ENCODE measurements around the gene DDX50. TPM values are rescaled to one million over a fixed set of nuclear protein-coding genes. Genes with fewer than 3 reads are reported as not detected.
"Not testable (repeated sequence)": the region's sequence is repeated elsewhere in the genome, so short reads cannot be mapped to it uniquely, and the experiment has no call there.

Gene DDX50
- total RNA-seq, 1 donor from 2014 or later = 31.7 TPM

DNA sequence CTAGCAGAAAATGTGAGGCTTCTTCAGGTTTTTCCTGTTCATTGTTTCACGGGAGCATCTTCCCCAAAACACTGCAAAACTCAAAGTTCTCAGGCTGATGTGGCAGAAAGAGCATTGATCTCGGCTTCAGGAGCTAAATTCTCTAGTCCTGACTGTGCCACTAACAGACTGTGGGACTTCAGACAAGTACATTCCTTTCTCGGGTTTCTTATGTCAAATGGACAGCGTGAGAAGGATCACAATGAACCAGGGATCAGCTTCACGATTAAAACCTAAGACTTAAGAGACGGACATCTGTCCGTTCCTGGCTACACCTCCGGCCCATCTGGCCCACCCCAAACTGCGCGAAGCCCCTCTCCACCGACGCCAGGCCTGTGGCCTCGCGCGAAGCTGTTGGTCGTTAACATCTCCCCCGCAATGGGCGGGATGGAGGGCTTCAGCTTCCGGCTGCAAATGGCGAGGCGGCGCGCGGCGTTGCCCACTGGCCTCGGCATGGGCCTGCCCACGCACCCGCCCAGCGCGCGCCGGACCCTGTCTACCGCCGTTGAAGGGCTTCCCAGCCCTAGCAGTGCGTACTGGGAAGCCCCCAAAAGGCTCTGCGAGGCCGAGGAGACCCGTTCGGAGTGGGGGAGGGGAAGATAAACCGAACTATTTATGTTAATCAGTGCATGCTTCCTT, 549 bp upstream of the DDX50 start:
- DNase-seq (ENCODE audit: low read depth in 2 of 2) = no peak

DNA sequence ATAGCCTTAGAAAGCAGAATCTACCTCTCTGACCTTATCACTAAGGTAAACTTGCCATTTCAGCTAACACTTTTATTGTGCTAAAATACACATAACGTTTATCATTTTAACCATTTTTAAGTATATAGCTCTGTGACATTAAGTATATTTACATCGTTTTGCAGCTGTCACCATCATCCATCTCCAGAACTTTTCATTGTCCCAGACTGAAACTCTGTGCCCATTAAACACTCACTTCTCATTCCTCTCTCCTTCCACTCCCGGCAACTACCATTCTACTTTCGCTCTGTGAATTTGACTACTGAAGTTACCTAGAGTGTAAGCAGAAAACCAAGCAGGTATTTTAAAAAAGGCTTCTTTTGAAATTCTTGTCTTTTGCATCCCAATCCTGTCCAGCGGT, 1.3 kb downstream of the DDX50 start:
- DNase-seq (ENCODE audit: low read depth in 2 of 2) = no peak

DNA sequence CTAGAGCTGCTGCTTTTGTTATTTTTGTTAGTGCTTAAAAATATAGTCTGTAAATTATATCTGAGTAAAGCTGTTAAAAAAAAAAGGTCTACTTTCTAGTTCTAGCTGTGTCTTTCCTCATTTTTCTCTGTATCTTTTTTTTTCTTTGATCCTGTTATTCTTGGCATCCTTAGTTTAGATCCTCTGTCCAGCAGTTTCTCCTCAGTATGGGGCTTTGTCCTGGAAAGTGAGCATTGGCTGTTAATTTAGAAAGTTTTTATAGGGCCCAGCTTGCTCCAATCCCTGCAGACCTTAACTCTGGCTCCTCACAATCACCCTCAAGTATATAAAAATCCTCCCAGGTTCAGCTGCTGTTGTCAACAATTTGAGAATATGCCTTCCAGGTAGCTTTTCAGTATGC, 23.5 kb downstream of the DDX50 start:
- peak in 1 of 2 donors; percentile 11 for DNase-seq (ENCODE audit: low read depth in 2 of 2)

DNA sequence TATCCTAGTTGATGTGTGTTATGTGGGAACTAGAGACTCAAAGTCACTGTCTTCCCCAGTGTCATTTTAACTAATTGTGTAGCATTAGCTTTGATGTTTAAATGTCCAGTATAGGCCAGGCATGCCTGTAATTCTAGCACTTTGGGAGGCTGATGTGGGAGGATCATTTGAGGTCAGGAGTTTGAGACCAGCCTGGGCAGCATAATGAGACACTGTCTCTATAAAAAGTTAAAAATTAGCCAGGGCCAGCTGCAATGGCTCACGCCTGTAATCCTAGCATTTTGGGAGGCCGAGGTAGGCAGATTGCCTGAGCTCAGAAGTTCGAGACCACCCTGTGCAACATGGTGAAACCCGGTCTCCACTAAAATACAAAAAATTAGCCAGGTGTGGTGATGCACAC, 24.4 kb downstream of the DDX50 start:
- DNase-seq (ENCODE audit: low read depth in 2 of 2) = no peak

DNA sequence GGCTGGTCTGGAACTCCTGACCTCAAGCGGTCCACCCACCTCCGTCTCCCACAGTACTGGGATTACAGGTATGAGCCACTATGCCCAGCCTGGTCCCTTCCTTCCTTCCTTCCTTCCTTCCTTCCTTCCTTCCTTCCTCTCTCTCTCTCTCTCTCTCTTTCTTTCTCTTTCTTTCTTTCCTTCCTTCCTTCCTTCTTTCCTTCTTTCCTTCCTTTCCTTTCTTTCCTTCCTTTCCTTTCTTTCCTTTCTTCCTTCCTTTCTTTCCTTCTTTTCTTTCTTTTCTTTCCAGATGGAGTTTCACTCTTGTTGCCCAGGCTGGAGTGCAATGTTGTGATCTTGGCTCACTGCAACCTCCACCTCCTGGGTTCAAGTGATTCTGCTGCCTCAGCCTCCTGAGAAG, 28.0 kb downstream of the DDX50 start:
- DNase-seq (ENCODE audit: low read depth in 2 of 2) = not testable (repeated sequence)

DNA sequence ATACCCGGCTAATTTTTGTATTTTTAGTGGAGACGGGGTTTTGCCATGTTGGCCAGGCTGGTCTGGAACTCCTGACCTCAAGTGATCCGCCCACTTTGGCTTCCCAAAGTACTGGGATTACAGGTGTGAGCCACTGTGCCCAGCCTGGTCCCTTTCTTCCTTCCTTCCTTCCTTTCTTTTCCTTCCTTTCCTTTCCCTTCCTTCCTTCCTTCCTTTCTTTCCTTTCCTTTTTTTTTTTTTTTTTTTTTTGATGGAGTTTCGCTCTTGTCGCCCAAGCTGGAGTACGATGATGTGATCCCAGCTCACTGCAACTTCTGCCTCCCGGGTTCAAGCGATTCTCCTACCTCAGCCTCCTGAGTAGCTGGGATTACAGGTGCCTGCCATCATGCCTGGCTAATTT, 28.8 kb downstream of the DDX50 start:
- not testable (repeated sequence) for DNase-seq (ENCODE audit: low read depth in 2 of 2)

DNA sequence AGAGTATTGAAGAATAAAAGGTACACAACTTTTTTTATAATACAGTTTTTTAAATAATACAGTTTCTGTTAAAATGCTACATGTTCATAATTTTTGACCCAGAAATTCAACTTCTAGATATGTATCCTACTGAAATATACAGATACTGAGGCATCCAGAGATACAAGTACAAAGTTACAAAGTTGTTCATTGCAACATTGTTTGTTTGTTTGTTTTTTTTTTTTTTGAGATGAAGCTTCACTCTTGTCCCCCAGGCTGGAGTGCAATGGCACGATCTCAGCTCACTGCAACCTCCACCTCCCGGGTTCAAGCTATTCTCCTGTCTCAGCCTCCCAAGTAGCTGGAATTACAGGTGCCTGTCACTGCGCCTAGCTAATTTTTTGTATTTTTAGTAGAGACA, 31.7 kb downstream of the DDX50 start:
- not testable (repeated sequence) for DNase-seq (ENCODE audit: low read depth in 2 of 2)

DNA sequence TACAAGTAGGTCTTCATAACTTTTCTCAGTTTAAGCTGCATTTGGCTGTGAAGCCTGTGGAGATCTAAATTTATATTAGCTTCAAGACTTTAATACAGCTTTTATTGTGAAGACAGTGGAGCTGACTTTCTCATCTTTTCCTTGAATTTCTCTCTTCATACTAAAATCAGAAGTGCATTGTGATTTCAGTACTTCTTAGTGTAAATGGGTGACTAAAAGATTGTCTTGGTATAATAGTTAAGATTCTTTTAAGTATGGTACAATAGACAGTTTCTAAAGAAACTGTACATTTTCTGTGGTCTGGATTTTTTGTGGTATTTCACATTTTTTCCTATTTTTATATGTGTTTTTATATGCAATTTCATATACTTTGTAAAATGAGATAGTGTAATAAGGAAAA, 33.9 kb downstream of the DDX50 start:
- DNase-seq (ENCODE audit: low read depth in 2 of 2) = no peak

DNA sequence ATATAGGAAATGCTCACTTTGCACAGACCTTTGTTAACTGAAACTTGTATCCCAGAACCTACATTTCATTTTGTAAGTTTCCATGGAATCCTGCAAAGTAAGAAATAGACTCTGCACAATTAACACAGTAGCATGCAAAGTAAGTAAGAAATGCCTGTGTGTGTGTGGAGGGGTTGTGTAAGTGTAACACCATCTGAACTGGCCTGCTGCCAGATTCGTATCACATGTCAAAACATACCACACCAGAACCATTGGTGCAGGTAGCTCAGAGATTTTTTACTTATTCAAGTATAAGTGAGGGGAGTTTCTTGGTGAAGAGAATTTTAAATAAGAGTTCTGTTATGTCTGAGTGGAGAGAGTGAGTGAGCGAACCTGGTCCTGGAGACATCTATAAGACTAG, 37.0 kb downstream of the DDX50 start:
- DNase-seq (ENCODE audit: low read depth in 2 of 2) = peak in 1 of 2 donors; percentile 46

DNA sequence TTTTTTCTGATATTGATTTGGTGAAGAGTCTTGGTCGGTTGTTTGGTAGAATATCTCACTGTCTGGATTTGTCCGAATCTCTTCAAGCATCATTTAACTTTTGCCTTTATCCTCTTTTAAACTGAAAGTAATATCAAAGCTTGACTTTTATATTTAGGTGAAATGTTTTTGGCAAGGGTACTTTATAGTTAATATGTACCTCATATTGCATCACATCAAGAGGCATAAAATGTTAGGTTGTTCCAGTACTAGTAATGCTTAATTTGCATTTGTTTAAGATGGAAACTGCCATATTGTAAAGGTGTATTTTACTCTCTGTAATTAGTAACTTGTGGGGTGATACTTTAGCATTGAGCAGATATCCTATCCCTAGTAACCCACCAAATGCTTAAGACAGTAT, 37.8 kb downstream of the DDX50 start:
- no peak for DNase-seq (ENCODE audit: low read depth in 2 of 2)

DNA sequence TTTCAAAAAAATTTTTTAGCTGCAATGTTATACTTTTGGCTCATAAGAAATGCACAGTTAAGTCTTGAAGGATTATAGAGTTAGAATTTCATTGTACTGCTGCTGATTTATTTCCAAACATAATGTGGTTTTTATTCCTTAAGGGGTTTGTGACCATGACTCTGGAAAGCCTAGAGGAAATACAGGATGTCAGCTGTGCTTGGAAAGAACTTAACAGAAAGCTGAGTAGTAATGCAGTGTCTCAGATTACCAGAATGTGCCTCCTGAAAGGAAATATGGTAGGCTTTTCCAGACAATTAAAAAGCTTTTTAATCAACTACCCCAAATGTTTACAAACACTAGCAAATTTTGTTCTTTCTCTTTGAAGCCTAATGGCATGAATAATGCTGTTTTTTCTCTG, 39.8 kb downstream of the DDX50 start:
- DNase-seq (ENCODE audit: low read depth in 2 of 2) = not testable (repeated sequence)

DNA sequence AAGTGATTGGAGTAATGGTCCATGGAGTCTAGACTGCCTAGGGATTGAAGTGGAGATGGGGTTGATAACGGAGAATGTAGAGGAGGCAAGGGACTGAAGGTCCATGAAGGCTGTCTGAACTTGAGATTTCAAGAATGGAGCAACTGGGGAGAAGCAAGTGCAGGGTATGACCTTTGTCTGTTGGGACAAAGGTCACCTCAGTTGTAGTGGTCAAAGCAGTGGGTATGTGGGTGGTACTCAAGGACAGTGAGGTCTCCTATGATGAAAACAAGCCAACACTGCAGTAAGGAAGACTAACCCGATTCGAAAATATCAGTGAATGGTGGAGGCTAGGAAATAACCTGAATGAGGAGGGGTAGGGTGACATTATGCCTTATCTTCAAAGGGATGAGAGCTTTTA, 49.5 kb downstream of the DDX50 start:
- DNase-seq (ENCODE audit: low read depth in 2 of 2) = no peak

DNA sequence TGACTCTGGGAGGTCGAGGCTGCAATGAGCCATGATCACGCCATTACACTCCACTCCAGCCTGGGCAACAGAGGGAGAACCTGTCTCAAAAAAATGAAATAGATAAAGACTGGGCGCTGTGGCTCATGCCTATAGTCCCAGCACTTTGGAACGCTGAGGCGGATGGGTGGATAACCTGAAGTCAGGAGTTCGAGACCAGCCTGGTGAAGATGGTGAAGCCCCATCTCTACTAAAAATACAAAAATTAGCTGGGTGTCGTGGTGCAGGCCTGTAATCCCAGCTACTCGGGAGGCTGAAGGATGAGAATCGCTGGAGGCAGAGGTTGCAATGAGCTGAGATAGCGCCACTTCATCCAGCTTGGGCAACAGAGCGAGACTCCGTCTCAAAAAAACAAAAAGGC, 53.8 kb downstream of the DDX50 start:
- DNase-seq (ENCODE audit: low read depth in 2 of 2) = no peak

DNA sequence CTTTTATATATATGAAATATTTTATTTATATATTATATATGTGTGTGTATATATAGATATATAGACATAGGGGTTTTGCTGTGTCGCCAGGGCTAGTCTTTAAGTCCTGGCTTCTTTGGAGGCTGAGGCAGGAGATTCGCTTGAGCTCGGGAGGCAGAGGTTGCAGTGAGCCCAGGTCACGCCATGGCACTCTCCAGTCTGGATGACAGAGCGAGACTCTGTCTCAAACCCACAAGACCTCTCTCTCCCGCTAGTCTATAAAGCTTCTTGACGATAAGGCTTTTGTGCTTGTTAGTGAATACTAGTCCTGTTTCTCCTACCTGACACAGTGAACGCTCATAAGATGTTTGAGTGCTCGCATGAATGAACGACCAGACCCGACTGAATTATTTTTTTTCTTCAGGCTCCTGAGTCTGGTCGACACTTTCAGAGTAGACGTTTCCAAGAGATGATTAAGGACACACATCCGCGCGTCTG, 54.3 kb downstream of the DDX50 start:
- no peak for DNase-seq (ENCODE audit: low read depth in 2 of 2)

DNA sequence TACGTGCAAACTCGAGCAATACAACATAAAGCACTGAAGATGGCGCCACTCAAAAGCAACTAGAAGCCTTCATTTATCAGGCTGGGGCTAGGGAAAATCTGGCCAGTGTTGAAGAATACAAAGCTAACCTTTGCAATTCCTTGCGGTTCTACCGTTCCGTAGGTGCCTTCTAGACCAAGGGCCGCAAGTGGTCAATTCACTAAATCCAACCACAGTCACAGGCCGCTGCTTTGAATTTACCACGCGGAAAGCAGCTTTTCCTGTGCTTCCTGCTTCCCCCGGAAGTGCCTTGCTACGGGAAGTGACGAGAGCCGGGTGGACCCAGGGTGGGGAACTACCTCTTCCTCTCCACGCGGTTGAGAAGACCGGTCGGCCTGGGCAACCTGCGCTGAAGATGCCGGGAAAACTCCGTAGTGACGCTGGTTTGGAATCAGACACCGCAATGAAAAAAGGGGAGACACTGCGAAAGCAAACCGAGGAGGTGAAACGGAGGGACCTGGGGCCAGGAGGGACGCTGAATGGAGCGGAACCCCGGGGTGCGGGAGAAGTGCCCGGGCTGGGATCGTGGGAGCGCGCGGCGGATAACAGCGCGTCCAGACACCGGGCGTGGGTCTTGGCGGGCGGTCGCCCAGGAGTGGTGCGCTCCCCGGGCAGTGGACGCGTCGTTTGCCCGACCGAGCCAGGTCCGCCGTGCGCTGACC, 54.9 kb downstream of the DDX50 start, which contains the start of gene DDX21:
Gene DDX21 (plus strand): TSS at position 339 of the 701 bp plus-strand sequence. CDS start 56 bp downstream, at position 395.
- DNase-seq (ENCODE audit: low read depth in 2 of 2) = peak; percentile 95 to 96

DNA sequence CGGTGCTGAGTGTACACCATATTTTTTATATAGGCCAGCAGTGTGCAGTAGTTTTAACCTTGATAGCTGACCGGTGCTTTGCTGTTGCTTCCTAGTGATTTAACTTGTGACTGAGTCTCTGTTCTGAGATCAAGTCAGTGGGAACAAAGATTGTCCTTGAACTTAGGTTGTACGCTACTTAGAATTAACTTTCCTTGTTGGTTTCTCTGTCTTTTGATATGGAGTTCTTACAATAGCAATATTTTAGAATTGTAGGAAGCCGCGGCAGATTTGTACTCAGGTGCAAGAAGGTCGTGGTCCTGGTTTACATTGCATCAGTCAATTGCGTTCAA, 56.1 kb downstream of the DDX50 start:
- DNase-seq (ENCODE audit: low read depth in 2 of 2) = no peak

DNA sequence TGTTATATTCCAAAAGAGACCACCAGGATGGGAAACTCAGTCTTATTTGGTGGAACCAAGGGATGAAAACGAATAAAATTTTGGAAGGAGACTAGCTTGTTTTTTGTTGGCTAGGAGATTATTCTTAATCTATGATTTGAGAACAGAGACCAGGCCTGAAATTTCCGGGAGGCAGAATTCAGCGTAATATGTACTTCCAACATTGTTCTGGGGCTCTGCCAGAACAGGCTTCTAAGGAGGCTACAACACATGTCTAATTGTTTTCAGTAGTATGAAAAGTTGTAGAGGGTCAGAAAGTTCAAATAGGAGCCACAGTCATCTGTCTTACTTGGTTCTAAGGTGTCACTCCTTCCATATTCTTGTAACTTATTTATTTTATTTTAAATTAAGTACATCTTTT, 56.5 kb downstream of the DDX50 start:
- peak; percentile 14 to 24 for DNase-seq (ENCODE audit: low read depth in 2 of 2)

DNA sequence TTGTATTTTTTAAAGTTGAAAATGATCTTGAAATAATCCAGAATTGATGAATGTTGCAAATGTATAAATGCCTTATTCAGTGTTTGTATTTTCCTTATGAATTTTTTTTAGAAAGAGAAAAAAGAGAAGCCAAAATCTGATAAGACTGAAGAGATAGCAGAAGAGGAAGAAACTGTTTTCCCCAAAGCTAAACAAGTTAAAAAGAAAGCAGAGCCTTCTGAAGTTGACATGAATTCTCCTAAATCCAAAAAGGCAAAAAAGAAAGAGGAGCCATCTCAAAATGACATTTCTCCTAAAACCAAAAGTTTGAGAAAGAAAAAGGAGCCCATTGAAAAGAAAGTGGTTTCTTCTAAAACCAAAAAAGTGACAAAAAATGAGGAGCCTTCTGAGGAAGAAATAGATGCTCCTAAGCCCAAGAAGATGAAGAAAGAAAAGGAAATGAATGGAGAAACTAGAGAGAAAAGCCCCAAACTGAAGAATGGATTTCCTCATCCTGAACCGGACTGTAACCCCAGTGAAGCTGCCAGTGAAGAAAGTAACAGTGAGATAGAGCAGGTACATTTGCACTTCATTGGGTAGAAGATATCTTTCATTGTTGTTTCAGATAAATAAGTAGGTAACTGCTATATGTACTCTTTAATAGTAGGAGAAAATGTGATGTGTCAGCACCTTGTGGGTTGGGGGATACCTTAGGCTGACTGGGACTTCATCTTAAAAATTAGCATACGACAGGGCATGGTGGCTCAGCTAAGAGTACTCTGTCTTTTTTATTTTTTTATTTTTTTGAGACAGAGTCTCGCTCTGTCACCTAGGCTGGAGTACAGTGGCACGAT, 58.8 kb downstream of the DDX50 start:
- no peak for DNase-seq (ENCODE audit: low read depth in 2 of 2)

DNA sequence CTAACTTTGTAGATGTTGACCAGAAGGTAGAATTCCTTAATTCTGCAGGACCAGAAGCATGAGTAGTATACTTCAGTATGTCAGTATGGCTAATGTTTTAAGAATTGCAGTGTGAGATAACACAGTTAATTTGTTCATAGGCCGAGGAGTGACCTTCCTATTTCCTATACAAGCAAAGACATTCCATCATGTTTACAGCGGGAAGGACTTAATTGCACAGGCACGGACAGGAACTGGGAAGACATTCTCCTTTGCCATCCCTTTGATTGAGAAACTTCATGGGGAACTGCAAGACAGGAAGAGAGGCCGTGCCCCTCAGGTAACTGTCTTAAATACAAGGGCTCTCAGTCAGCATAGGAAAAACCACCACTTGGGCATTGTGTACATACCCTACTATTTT, 62.0 kb downstream of the DDX50 start:
- peak in 1 of 2 donors; percentile 51 for DNase-seq (ENCODE audit: low read depth in 2 of 2)

DNA sequence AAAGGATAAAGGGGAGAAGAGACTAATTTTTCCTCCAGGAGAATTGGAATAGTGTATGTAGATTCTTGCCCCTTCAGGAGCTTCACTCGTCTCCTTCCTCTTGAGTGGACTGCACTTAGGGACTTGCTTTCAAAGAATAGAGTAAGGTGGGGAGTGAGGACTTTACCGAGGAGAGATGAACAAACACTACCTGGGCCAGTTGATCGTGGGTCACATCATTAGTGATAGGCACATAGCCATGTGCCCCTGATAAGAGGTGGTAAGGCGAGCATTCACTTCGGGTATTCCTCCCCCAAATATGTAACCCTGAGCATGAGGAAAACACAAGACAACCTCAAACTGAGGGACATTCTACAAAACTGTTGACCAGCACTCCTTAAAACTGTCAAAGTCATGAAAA, 72.9 kb downstream of the DDX50 start:
- DNase-seq (ENCODE audit: low read depth in 2 of 2) = no peak

DNA sequence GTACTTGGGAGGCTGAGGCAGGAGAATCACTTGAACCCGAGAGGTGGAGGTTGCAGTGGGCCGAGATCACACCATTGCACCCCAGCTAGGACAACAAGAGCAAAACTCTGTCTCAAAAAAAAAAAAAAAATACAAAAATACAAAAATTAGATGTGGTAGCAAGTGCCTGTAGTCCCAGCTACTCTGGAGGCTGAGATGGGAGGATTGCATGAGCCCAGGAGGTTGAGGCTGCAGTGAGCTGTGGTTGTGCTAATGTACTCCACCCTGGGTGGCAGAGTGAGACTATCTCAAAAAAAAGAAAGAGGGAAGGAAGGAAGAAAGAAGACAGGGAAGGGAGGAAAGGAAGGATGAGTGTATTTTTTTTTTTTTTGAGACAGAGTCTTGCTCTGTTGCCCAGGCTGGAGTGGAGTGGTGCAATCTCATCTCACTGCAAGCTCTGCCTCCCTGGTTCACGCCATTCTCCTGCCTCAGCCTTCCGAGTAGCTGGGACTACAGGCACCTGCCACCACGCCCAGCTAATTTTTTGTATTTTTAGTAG, 74.9 kb downstream of the DDX50 start:
- not testable (repeated sequence) for DNase-seq (ENCODE audit: low read depth in 2 of 2)

DNA sequence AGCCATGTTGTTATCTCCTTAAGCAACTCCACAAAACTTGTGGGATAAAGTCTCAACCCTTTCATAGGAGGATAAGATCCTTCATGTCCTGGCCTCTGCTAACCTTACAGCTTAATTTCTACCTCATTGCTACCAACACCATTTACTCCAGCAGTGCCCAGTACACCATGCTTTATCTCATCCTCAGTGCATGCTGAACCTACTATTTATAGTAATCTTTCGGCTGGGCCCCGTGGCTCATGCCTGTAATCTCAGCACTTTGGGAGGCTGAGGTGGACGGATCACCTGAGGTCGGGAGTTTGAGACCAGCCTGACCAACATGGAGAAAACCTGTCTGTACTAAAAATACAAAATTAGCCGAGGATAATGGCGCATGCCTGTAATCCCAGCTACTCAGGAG, 78.6 kb downstream of the DDX50 start:
- not testable (repeated sequence) for DNase-seq (ENCODE audit: low read depth in 2 of 2)
